SK-N-MC (cell line): ENCODE data around the gene GATM.

ENCODE experiments used
- DNase-seq: peaks from one replicate; pipeline ENCODE4 v3.0.0-alpha.2; 2011; ENCODE audit warnings: low read depth, low spot score
- H3K27ac ChIP-seq: fragments of 200-600 bp; sonication (generic); 2 replicates; pipeline ENCODE4 v1.5.1; 2016; ENCODE audit warnings: mixed run types
- H3K36me3 ChIP-seq: fragments of 200-600 bp; sonication (generic); 2 replicates; pipeline ENCODE4 v1.6.1; 2017; ENCODE audit warnings: antibody characterized with exemption, low read length, mixed read lengths; ENCODE audit not compliant: insufficient read depth
- H3K4me3 ChIP-seq: fragments of 200-600 bp; sonication (generic); 2 replicates; pipeline ENCODE4 v1.5.1; 2016
- H3K9ac ChIP-seq: fragments of 200-600 bp; sonication (generic); 2 replicates; pipeline ENCODE4 v1.8.0; 2017; ENCODE audit warnings: mixed run types, mixed read lengths; ENCODE audit not compliant: insufficient read length
- H3K9me3 ChIP-seq: fragments of 200-600 bp; sonication (generic); 2 replicates; pipeline ENCODE4 v1.6.1; 2017; ENCODE audit warnings: low read depth, mild to moderate bottlenecking, antibody characterized with exemption, low read length, moderate library complexity, mixed read lengths
- EZH2 ChIP-seq: fragments of 200-600 bp; sonication (generic); IDR thresholded peaks from one replicate; pipeline ENCODE4 v1.6.1; 2017; ENCODE audit warnings: antibody characterized with exemption
- FOXP2 ChIP-seq: optimal IDR thresholded peaks from 2 replicates; pipeline ENCODE3; 2011; ENCODE audit warnings: mild to moderate bottlenecking, moderate library complexity; ENCODE audit not compliant: insufficient read depth; ENCODE audit errors: extremely low read length, control extremely low read depth
- POLR2AphosphoS5 ChIP-seq: IDR thresholded peaks from 2 replicates; pipeline ENCODE4 v1.6.1; 2012; ENCODE audit warnings: mild to moderate bottlenecking, low read depth, low read length, borderline replicate concordance

The GATM gene

DNA sequence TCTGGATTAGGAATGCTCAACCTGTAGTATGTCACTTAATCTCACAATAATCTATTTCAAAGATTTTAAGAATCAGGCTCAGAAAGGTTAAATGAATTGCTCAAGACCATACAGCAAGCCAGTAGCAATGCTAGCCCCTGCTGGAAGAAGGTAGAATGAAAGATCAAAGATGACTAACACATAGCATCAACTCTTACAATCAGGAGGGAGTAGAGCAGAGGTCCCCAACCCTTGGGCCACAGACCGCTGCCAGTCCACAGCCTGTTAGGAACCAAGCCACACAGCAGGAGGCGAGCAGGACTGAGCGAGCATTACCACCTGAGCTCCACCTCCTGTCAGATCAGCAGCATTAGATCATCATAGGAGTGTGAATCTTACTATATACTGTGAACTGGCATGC is 15.5 kb upstream of the GATM start:
- Histone ChIP-seq H3K9ac (no peak overlapping the region), H3K27ac (no peak overlapping the region), H3K9me3 (no peaks in the 10 kb centered on the region), H3K4me3 (no peak overlapping the region), H3K36me3 (no peaks in the 10 kb centered on the region)
- TF ChIP-seq POLR2AphosphoS5: no peak
- DNase-seq: no peak

- no peak for DNase-seq
- Histone ChIP-seq H3K4me3 (no peak overlapping the region), H3K36me3 (no peaks in the 10 kb centered on the region), H3K9ac (no peak overlapping the region), H3K9me3 (no peaks in the 10 kb centered on the region), H3K27ac (no peak overlapping the region)
- TF ChIP-seq FOXP2 (no peak), POLR2AphosphoS5 (no peak), EZH2 (no peak)
These were observed 14.2 kb upstream of the GATM start for GRCh38 chr15:45392584-45392855.

- TF ChIP-seq POLR2AphosphoS5: no peak
- no peak for TF ChIP-seq EZH2
- no peak for TF ChIP-seq FOXP2
- Histone ChIP-seq H3K9me3 (no peaks in the 10 kb centered on the region), H3K9ac (no peak overlapping the region), H3K4me3 (no peak overlapping the region), H3K36me3 (no peaks in the 10 kb centered on the region), H3K27ac (no peak overlapping the region)
- no peak for DNase-seq
These were observed 13.6 kb upstream of the GATM start for GRCh38 chr15:45391746-45392583.

- Histone ChIP-seq H3K36me3 (no peaks in the 10 kb centered on the region), H3K9me3 (no peaks in the 10 kb centered on the region), H3K9ac (no peak overlapping the region), H3K4me3 (no peak overlapping the region), H3K27ac (no peak overlapping the region)
- TF ChIP-seq FOXP2 (no peak), EZH2 (no peak), POLR2AphosphoS5 (no peak)
- DNase-seq: no peak
These were observed 11.0 kb upstream of the GATM start for GRCh38 chr15:45389351-45389750.

GRCh38 chr15:45387380-45388007 is 9.2 kb upstream of the GATM start:
- Histone ChIP-seq H3K27ac (no peak overlapping the region), H3K36me3 (no peaks in the 10 kb centered on the region), H3K9ac (no peak overlapping the region), H3K4me3 (no peak overlapping the region), H3K9me3 (no peaks in the 10 kb centered on the region)
- DNase-seq: no peak
- no peak for TF ChIP-seq FOXP2
- TF ChIP-seq EZH2: no peak
- no peak for TF ChIP-seq POLR2AphosphoS5

GRCh38 chr15:45386974-45387373 is 8.6 kb upstream of the GATM start:
- Histone ChIP-seq H3K4me3 (no peak overlapping the region), H3K27ac (no peak overlapping the region), H3K9me3 (no peaks in the 10 kb centered on the region), H3K36me3 (no peaks in the 10 kb centered on the region), H3K9ac (no peak overlapping the region)
- TF ChIP-seq POLR2AphosphoS5: no peak
- TF ChIP-seq EZH2: no peak
- no peak for TF ChIP-seq FOXP2
- DNase-seq: no peak

DNA sequence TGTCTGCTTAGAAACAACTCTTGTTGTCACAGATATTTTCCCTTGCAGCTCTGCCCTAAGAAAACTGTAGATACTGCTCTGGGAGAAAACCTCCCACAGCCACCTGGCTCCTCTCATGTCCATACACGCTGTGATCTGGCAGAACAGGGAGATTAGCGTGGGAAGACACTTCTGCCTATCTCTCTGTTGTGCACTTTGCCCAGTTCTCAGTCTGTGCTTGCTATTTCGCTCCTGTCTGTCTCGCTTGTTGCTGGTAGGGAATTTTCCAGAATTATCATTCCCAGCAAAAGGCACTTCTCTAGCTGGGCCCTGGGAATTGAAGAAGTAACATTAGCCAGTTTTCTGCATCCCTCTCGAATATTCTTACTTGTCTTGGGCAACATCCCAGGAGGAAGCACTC is 8.1 kb upstream of the GATM start:
- no peak overlapping the region for H3K9ac ChIP-seq
- H3K9me3 ChIP-seq: no peaks in the 10 kb centered on the region
- DNase-seq: no peak
- no peak overlapping the region for H3K4me3 ChIP-seq
- no peak for TF ChIP-seq POLR2AphosphoS5
- TF ChIP-seq FOXP2: no peak
- no peak for TF ChIP-seq EZH2
- no peaks in the 10 kb centered on the region for H3K36me3 ChIP-seq
- no peak overlapping the region for H3K27ac ChIP-seq

- no peaks in the 10 kb centered on the region for H3K36me3 ChIP-seq
- H3K4me3 ChIP-seq: no peak overlapping the region
- no peak overlapping the region for H3K27ac ChIP-seq
- DNase-seq: no peak
- H3K9ac ChIP-seq: no peak overlapping the region
- TF ChIP-seq EZH2: no peak
- no peak for TF ChIP-seq POLR2AphosphoS5
- TF ChIP-seq FOXP2: no peak
- H3K9me3 ChIP-seq: no peaks in the 10 kb centered on the region
These were observed 7.2 kb upstream of the GATM start for GRCh38 chr15:45385590-45385989.

GRCh38 chr15:45384700-45385099 is 6.4 kb upstream of the GATM start:
- Histone ChIP-seq H3K36me3 (no peaks in the 10 kb centered on the region), H3K9me3 (no peaks in the 10 kb centered on the region), H3K27ac (no peak overlapping the region), H3K9ac (no peak overlapping the region), H3K4me3 (no peak overlapping the region)
- no peak for DNase-seq
- TF ChIP-seq FOXP2 (no peak), POLR2AphosphoS5 (no peak), EZH2 (no peak)
